DND-41 (cell line): Measurements from ENCODE around the gene NSMF.

Experiments used
- CTCF ChIP-seq: IDR thresholded peaks from 2 replicates; pipeline ENCODE4 v1.5.1; 2012; ENCODE audit warnings: borderline replicate concordance, low read length, moderate library complexity, mild to moderate bottlenecking; ENCODE audit not compliant: poor library complexity, severe bottlenecking; ENCODE audit errors: extremely low read depth
- EZH2 ChIP-seq: IDR thresholded peaks from 3 replicates; pipeline ENCODE4 v1.6.1; 2012; ENCODE audit warnings: borderline replicate concordance, low read depth, mild to moderate bottlenecking, moderate library complexity, low read length, inconsistent platforms; ENCODE audit not compliant: severe bottlenecking

- TF ChIP-seq CTCF: no peak
- no peak for TF ChIP-seq EZH2
These were observed 4.1 kb upstream of the NSMF start for GRCh38 chr9:137462986-137463930.
